Ascending aorta (tissue), 2 donors: ENCODE data around the gene SQOR. TPM values are rescaled to one million over a fixed set of nuclear protein-coding genes. Genes with fewer than 3 reads are reported as not detected.

Source experiments
- DNase-seq, 2 donors: peaks; one replicate each; pipeline ENCODE4 v3.0.0-alpha.2; 2019; ENCODE audit warnings: low spot score in 2 of 2
- H3K27ac ChIP-seq, 2 donors: fragments of 200-600 bp; sonication (generic); one replicate each; pipeline ENCODE4 v1.5.1; 2016 to 2017; ENCODE audit warnings: mild to moderate bottlenecking in 1 of 2
- H3K27me3 ChIP-seq: fragments of 200-600 bp; sonication (generic); one replicate; pipeline ENCODE4 v1.5.1; 2017
- H3K36me3 ChIP-seq, 2 donors: fragments of 200-600 bp; sonication (generic); one replicate each; pipeline ENCODE4 v1.5.1; 2016
- H3K4me1 ChIP-seq, 2 donors: fragments of 200-600 bp; sonication (generic); one replicate each; pipeline ENCODE4 v1.5.1; 2016 to 2017; ENCODE audit warnings: mild to moderate bottlenecking in 1 of 2
- H3K4me3 ChIP-seq, 2 donors: fragments of 200-600 bp; sonication (generic); one replicate each; pipeline ENCODE4 v1.5.1; 2016 to 2017; ENCODE audit warnings: mild to moderate bottlenecking in 1 of 2
- H3K9me3 ChIP-seq, 2 donors: fragments of 200-600 bp; sonication (generic); one replicate each; pipeline ENCODE4 v1.5.1; 2016
- CTCF ChIP-seq, 3 experiments: fragments of 200-600 bp in 2 of 3; fragments of 450-650 bp in 1 of 3; sonication (generic) in 2 of 3; IDR thresholded peaks; one replicate each; pipeline ENCODE4 v1.5.1; 2016 to 2019; ENCODE audit warnings: antibody characterized with exemption in 3 of 3, mild to moderate bottlenecking in 1 of 3, moderate library complexity in 1 of 3
- intact Hi-C: fragments of 100-400 bp; cut with DNase I; formaldehyde crosslinking; loops from one replicate; pipeline ENCODE4 v1.15.1; 2023
- total RNA-seq: library from RNA; depleted of rRNA; stranded (reverse); fragments of >200 nt; gene quantifications from one replicate; pipeline ENCODE4 v1.1.0, GENCODE V29; 2016

Gene SQOR
- total RNA-seq, 1 donor from 2014 or later: 61.4 TPM

GRCh38 chr15:45637552-45638033 is 2.8 kb downstream of the SQOR start:
- Histone ChIP-seq H3K36me3 (no peaks in the 10 kb centered on the region), H3K27ac (peak overlapping the region; percentile 69 to 86), H3K9me3 (no peaks in the 10 kb centered on the region), H3K27me3 (no peaks in the 10 kb centered on the region), H3K4me1 (peaks cover 24 to 53% of the 10 kb centered on the region in 2 donors), H3K4me3 (peak overlapping the region; percentile 43 to 77)
- intact Hi-C loops: loop anchor here (10.0 kb wide), 2 partner anchors 257 to 913 kb away; no protein-coding TSS in a partner anchor
- no peak for TF ChIP-seq CTCF (IDR thresholded peaks at IDR 0.05)
- DNase-seq: peak in 1 of 2 donors; percentile 76

- peak overlapping the region; percentile 58 to 68 for H3K27ac ChIP-seq
- H3K4me1 ChIP-seq: peaks cover 24 to 65% of the 10 kb centered on the region in 2 donors
- no peaks in the 10 kb centered on the region for H3K9me3 ChIP-seq
- H3K36me3 ChIP-seq: no peaks in the 10 kb centered on the region
- intact Hi-C loops: no loop called here
- H3K4me3 ChIP-seq: no peak overlapping the region
- no peak for TF ChIP-seq CTCF (IDR thresholded peaks at IDR 0.05)
- DNase-seq: no peak
- H3K27me3 ChIP-seq: no peaks in the 10 kb centered on the region
Measured at GRCh38 chr15:45640616-45641015, 5.8 kb downstream of the SQOR start.

- Histone ChIP-seq H3K9me3 (no peaks in the 10 kb centered on the region), H3K27me3 (no peaks in the 10 kb centered on the region), H3K27ac (peak overlapping the region; percentile 58 to 68), H3K36me3 (no peaks in the 10 kb centered on the region), H3K4me3 (no peak overlapping the region), H3K4me1 (peaks cover 23 to 67% of the 10 kb centered on the region in 2 donors)
- intact Hi-C loops: no loop called here
- no peak for TF ChIP-seq CTCF (IDR thresholded peaks at IDR 0.05)
- DNase-seq: peak in 1 of 2 donors; percentile 75
Measured at GRCh38 chr15:45641374-45641781, 6.5 kb downstream of the SQOR start.

GRCh38 chr15:45641999-45642932 is 7.4 kb downstream of the SQOR start:
- peaks cover 15 to 60% of the 10 kb centered on the region in 2 donors for H3K4me1 ChIP-seq
- H3K36me3 ChIP-seq: no peaks in the 10 kb centered on the region
- H3K9me3 ChIP-seq: no peaks in the 10 kb centered on the region
- no peaks in the 10 kb centered on the region for H3K27me3 ChIP-seq
- intact Hi-C loops: loop anchor here (2.0 kb wide), 1 partner anchor 19 kb away; no protein-coding TSS in a partner anchor
- DNase-seq: peak in 1 of 2 donors; percentile 78
- TF ChIP-seq CTCF (IDR thresholded peaks at IDR 0.05): no peak
- peak overlapping the region; percentile 58 to 68 for H3K27ac ChIP-seq
- H3K4me3 ChIP-seq: no peak overlapping the region

GRCh38 chr15:45644437-45644836 is 9.6 kb downstream of the SQOR start:
- no peak for DNase-seq
- peaks cover 8 to 50% of the 10 kb centered on the region in 2 donors for H3K4me1 ChIP-seq
- H3K4me3 ChIP-seq: no peak overlapping the region
- H3K36me3 ChIP-seq: no peaks in the 10 kb centered on the region
- H3K27me3 ChIP-seq: no peaks in the 10 kb centered on the region
- TF ChIP-seq CTCF (IDR thresholded peaks at IDR 0.05): no peak
- intact Hi-C loops: no loop called here
- H3K9me3 ChIP-seq: no peaks in the 10 kb centered on the region
- no peak overlapping the region for H3K27ac ChIP-seq
